ENCODE data around the gene XPR1.
A peak's percentile ranks its signal among the peaks of the same experiment; 100 is the strongest.

DNA sequence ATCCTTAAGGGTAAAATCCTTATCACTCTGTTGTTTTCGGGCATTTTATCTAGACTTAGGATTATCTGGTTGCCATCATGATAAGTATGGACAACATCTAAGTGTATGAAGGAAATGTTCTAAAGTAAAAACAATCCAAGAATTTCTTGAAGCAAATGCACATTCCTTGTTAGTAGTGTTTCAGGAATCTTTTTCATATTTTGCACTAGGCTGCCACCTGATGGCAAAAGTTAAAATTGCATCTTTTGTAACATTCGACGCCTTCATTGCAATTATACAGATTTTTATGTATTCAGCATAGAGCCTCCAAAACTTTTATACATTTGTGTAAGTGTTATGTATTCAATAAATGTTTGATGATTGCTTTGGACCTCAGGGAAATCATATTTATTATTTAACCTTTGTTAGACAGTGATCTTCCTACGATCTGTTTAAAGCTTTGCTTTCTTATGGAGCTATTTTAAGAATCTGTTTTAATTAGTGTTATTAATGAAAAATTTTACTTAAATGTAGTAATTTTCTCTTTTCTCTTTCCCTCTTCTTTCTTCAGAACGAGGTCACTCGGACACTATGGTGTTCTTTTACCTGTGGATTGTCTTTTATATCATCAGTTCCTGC lies 231.4 kb downstream of the XPR1 start:
- TF ChIP-seq CTCF (IDR thresholded peaks at IDR 0.05; ENCODE audit: low read depth, low read length, poor library complexity, severe bottlenecking) (peak; percentile 77), EZH2phosphoT487 (IDR thresholded peaks at IDR 0.05; ENCODE audit: borderline replicate concordance, low read length) (no peak)

Data from DOHH2 (cell line).